Measurements from ENCODE around the gene G6PC3. TPM values are rescaled to one million over a fixed set of nuclear protein-coding genes. Genes with fewer than 3 reads are reported as not detected.
"Not testable (repeated sequence)": the region's sequence is repeated elsewhere in the genome, so short reads cannot be mapped to it uniquely, and the experiment has no call there.

The G6PC3 gene
- total RNA-seq (2022) = 99.6 and 103 TPM in 2 replicates
- percentile 78 among the genes with signal in this experiment for Bru-seq, nascent RNA
- BruChase-seq, experiment 1, labeled RNA remaining after a 6-hour chase = percentile 86 among the genes with signal in this experiment
- BruChase-seq, experiment 2, labeled RNA remaining after a 2-hour chase = percentile 78 among the genes with signal in this experiment
- long read RNA-seq, transcript G6PC3-201 (6 exons, 1,533 nt) = major isoform, 120 of 192 reads
- long read RNA-seq, transcript G6PC3-202 (6 exons, 1,572 nt) = minor isoform, 6 of 192 reads
- long read RNA-seq, partial matches to known transcripts = 3 of 192 reads
- long read RNA-seq, other reads (novel, unspliced or antisense) = 63 of 192 reads

DNA sequence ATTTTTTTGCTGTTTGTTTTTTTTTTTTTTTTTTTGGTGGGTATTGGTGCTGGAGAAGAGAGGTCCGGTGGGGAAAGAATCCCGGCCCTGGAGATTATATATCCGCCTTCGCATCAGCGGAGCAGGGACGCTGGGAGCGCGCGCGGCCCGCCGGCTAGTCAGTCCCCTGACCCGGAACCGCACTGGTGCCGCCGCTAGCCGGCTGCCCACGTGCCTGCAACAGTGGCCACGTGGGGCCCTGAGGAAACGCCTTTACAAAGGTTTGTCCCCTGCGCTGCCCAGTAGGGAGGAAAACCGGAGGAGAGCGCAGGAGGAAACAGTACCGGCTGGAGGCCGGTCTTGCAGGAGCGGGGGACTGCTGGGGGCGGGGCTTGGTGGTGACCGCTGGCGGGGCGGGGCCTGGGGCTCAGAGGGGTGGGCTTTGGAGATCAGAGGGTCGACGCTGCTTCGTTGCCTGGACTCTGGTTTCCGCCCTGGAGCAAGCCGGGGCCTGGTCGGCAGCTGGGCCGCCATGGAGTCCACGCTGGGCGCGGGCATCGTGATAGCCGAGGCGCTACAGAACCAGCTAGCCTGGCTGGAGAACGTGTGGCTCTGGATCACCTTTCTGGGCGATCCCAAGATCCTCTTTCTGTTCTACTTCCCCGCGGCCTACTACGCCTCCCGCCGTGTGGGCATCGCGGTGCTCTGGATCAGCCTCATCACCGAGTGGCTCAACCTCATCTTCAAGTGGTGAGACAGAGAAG, at the start of gene G6PC3:
Gene G6PC3, plus strand, starts transcription at position 281 of the 743 bp plus-strand sequence. Its CDS starts 231 bp downstream, at position 512.
- peak within 1 kb of the TSS; percentile 99 for H3K4me3 Mint-ChIP-seq (ENCODE audit: low read depth, unreplicated experiment)
- DNase-seq = peak; percentile 99
- no TSS peak for BruUV-seq (replicated peaks)
- H3K4me1 Mint-ChIP-seq (ENCODE audit: low read depth, unreplicated experiment) = peaks cover 39% of the 10 kb centered on the region
- CTCF ChIA-PET = interaction anchor here (0.7 to 2.9 kb wide), 2 partner anchors 53 to 231 kb away, joined by 4 to 10 read pairs; partner anchors contain the start of gene HDAC5
- no peaks in the 10 kb centered on the region for H3K27me3 Mint-ChIP-seq (ENCODE audit: unreplicated experiment)
- peaks cover 41% of the 10 kb centered on the region for H3K36me3 Mint-ChIP-seq (ENCODE audit: insufficient read depth, unreplicated experiment)
- TF ChIP-seq, protein P1, sequence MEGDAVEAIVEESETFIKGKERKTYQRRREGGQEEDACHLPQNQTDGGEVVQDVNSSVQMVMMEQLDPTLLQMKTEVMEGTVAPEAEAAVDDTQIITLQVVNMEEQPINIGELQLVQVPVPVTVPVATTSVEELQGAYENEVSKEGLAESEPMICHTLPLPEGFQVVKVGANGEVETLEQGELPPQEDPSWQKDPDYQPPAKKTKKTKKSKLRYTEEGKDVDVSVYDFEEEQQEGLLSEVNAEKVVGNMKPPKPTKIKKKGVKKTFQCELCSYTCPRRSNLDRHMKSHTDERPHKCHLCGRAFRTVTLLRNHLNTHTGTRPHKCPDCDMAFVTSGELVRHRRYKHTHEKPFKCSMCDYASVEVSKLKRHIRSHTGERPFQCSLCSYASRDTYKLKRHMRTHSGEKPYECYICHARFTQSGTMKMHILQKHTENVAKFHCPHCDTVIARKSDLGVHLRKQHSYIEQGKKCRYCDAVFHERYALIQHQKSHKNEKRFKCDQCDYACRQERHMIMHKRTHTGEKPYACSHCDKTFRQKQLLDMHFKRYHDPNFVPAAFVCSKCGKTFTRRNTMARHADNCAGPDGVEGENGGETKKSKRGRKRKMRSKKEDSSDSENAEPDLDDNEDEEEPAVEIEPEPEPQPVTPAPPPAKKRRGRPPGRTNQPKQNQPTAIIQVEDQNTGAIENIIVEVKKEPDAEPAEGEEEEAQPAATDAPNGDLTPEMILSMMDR (IDR thresholded peaks at IDR 0.05; ENCODE audit: unreplicated experiment) = no peak
- intact Hi-C loops (cut with micrococcal nuclease; ENCODE audit: unreplicated experiment) = no loop called here
- H3K27ac Mint-ChIP-seq (ENCODE audit: unreplicated experiment) = peak within 1 kb of the TSS; percentile 74
- no peaks in the 10 kb centered on the region for H3K9me3 Mint-ChIP-seq (ENCODE audit: low read depth, unreplicated experiment)

- CTCF ChIA-PET; H3K9me3 Mint-ChIP-seq (ENCODE audit: low read depth, unreplicated experiment); H3K27ac Mint-ChIP-seq (ENCODE audit: unreplicated experiment); H3K4me1 Mint-ChIP-seq (ENCODE audit: low read depth, unreplicated experiment); H3K27me3 Mint-ChIP-seq (ENCODE audit: unreplicated experiment); DNase-seq; BruUV-seq (replicated peaks); H3K4me3 Mint-ChIP-seq (ENCODE audit: low read depth, unreplicated experiment); intact Hi-C loops (cut with micrococcal nuclease; ENCODE audit: unreplicated experiment): not testable (repeated sequence)
- H3K36me3 Mint-ChIP-seq (ENCODE audit: insufficient read depth, unreplicated experiment) = peaks cover 66% of the 10 kb centered on the region
These were observed 49.3 kb upstream of the G6PC3 start for GRCh38 chr17:44021227-44021626.

DNA sequence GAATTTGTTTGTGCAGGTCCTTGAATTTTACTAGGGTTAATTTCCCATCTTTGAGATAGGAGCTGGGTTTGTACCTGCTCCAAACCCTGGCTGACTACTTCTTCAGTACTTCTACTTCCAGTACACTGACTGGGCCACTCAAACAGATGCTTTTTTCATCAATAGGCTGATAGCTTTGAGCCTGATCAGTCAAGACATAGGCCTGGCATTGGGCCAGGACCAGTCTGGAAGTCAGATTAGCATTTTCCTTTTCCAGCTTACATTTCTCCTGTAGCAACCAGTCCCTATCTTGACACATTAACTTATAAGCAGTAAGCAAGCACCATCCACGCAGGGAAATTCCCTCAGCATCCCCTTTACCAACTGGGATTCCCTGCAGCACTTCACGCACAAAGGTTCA, 48.3 kb upstream of the G6PC3 start:
- Mint-ChIP-seq H3K4me3 (ENCODE audit: low read depth, unreplicated experiment) (no peak overlapping the region), H3K27me3 (ENCODE audit: unreplicated experiment) (no peaks in the 10 kb centered on the region), H3K9me3 (ENCODE audit: low read depth, unreplicated experiment) (no peaks in the 10 kb centered on the region), H3K36me3 (ENCODE audit: insufficient read depth, unreplicated experiment) (peaks cover 58% of the 10 kb centered on the region), H3K27ac (ENCODE audit: unreplicated experiment) (no peak overlapping the region), H3K4me1 (ENCODE audit: low read depth, unreplicated experiment) (no peaks in the 10 kb centered on the region)
- DNase-seq = no peak
- CTCF ChIA-PET = no interaction called here
- TF ChIP-seq, protein P1 (IDR thresholded peaks at IDR 0.05; ENCODE audit: unreplicated experiment) = no peak
- BruUV-seq (replicated peaks) = no TSS peak
- intact Hi-C loops (cut with micrococcal nuclease; ENCODE audit: unreplicated experiment) = no loop called here

DNA sequence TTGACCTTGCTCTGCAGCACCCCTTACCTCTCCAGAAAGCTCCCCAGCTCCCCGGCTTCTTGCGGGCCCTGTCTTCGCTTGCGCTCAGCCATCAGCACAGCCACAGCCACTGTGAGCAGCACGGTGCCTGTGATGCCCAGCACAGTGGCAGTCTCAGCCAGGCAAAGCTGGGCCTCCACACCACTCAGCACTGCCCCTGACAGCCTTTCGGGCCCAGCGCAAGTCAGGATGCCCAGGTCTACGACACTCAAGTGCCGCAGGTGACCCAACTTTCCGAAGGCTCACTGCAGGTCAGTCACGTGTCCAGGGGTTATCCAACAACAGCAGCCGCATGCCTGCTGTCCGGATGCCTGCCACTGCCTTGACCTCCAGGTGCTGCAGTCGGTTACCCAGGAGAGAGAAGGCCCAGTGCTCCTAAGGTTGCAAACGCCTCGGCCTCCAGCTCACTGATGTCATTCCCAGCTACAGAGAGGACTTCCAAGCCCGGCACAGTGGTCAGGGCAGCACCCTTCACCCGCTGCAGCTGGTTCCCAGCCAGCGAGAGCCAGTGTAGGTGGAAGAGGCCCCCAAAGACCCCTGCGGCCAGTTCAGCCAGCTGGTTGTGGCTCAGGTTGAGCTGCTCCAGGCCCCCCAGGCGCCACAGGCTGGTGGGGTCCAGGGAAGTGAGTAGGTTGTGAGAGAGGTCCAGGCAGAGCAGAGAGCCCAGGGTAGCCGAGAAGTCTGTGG, 46.8 kb upstream of the G6PC3 start:
- no peak for DNase-seq
- TF ChIP-seq, protein P1 (IDR thresholded peaks at IDR 0.05; ENCODE audit: unreplicated experiment) = no peak
- Mint-ChIP-seq H3K27ac (ENCODE audit: unreplicated experiment) (no peak overlapping the region), H3K4me3 (ENCODE audit: low read depth, unreplicated experiment) (no peak overlapping the region), H3K9me3 (ENCODE audit: low read depth, unreplicated experiment) (no peaks in the 10 kb centered on the region), H3K4me1 (ENCODE audit: low read depth, unreplicated experiment) (no peaks in the 10 kb centered on the region), H3K27me3 (ENCODE audit: unreplicated experiment) (no peaks in the 10 kb centered on the region), H3K36me3 (ENCODE audit: insufficient read depth, unreplicated experiment) (peaks cover 44% of the 10 kb centered on the region)
- no TSS peak for BruUV-seq (replicated peaks)
- intact Hi-C loops (cut with micrococcal nuclease; ENCODE audit: unreplicated experiment) = no loop called here
- CTCF ChIA-PET = interaction anchor here (0.6 kb wide), 1 partner anchor 18 kb away, joined by 3 read pairs; no protein-coding TSS in a partner anchor

Measured in Calu3 (cell line).